Loucy (cell line): ENCODE measurements around the gene BRSK2.

Experiments used
- H2AFZ ChIP-seq: fragments of 200-600 bp; sonication (generic); 2 replicates; pipeline ENCODE4 v1.6.0; 2016; ENCODE audit warnings: antibody characterized with exemption, mild to moderate bottlenecking, low read length, moderate library complexity
- H3F3A ChIP-seq: fragments of 200-600 bp; 2 replicates; pipeline ENCODE4 v1.6.0; 2016; ENCODE audit warnings: antibody characterized with exemption, low read depth, mild to moderate bottlenecking
- H3K27me3 ChIP-seq: fragments of 200-600 bp; sonication (generic); 2 replicates; pipeline ENCODE4 v1.6.1; 2014; ENCODE audit warnings: low read length, mild to moderate bottlenecking; ENCODE audit not compliant: insufficient read depth, poor library complexity, severe bottlenecking
- H3K36me3 ChIP-seq: fragments of 200-600 bp; sonication (generic); 2 replicates; pipeline ENCODE4 v1.6.1; 2016; ENCODE audit warnings: low read length; ENCODE audit not compliant: insufficient read depth
- H3K4me1 ChIP-seq: fragments of 200-600 bp; sonication (generic); 2 replicates; pipeline ENCODE4 v1.5.1; 2014; ENCODE audit warnings: low read length, mild to moderate bottlenecking; ENCODE audit not compliant: insufficient read depth, poor library complexity, severe bottlenecking
- H3K4me2 ChIP-seq: fragments of 200-600 bp; sonication (generic); 2 replicates; pipeline ENCODE4 v1.6.0; 2014; ENCODE audit warnings: antibody characterized with exemption, low read length, low read depth, mild to moderate bottlenecking; ENCODE audit not compliant: poor library complexity, severe bottlenecking
- H3K4me3 ChIP-seq: fragments of 200-600 bp; sonication (generic); 2 replicates; pipeline ENCODE4 v1.5.1; 2014; ENCODE audit warnings: low read length, mild to moderate bottlenecking, mixed read lengths; ENCODE audit not compliant: poor library complexity, severe bottlenecking
- H3K79me2 ChIP-seq: fragments of 200-600 bp; sonication (generic); 2 replicates; pipeline ENCODE4 v1.6.1; 2014; ENCODE audit warnings: low read length; ENCODE audit not compliant: insufficient read depth
- H3K9ac ChIP-seq: fragments of 200-600 bp; sonication (generic); 2 replicates; pipeline ENCODE4 v1.6.0; 2014; ENCODE audit warnings: mild to moderate bottlenecking, low read depth, low read length, moderate library complexity; ENCODE audit not compliant: poor library complexity, severe bottlenecking
- H3K9me2 ChIP-seq: fragments of 200-600 bp; sonication (generic); replicated peaks from 2 replicates; pipeline ENCODE4 v1.6.1; 2016; ENCODE audit warnings: low read depth, low read length, mixed read lengths
- H3K9me3 ChIP-seq: fragments of 200-600 bp; sonication (generic); 2 replicates; pipeline ENCODE4 v1.6.1; 2014; ENCODE audit warnings: mild to moderate bottlenecking, antibody characterized with exemption, low read length, low read depth; ENCODE audit not compliant: insufficient read depth
- H4K20me1 ChIP-seq: fragments of 200-600 bp; sonication (generic); 2 replicates; pipeline ENCODE4 v1.6.0; 2014; ENCODE audit warnings: antibody characterized with exemption, low read length, mild to moderate bottlenecking; ENCODE audit not compliant: insufficient read depth, poor library complexity, severe bottlenecking
- CTCF ChIP-seq: fragments of 200-600 bp; sonication (generic); conservative IDR thresholded peaks from 2 replicates; pipeline ENCODE4 v1.5.1; 2014; ENCODE audit warnings: mild to moderate bottlenecking, antibody characterized with exemption, low read length
- EZH2phosphoT487 ChIP-seq: fragments of 200-600 bp; IDR thresholded peaks from 2 replicates; pipeline ENCODE4 v1.6.1; 2018; ENCODE audit warnings: antibody characterized with exemption, mild to moderate bottlenecking, moderate library complexity, borderline replicate concordance

Gene BRSK2

GRCh38 chr11:1472180-1473005 lies 82.7 kb downstream of the BRSK2 start:
- TF ChIP-seq CTCF (no peak), EZH2phosphoT487 (no peak)
- Histone ChIP-seq H3K9me2 (no peaks in the 10 kb centered on the region), H3K4me2 (no peak overlapping the region), H3F3A (no peaks in the 10 kb centered on the region), H3K79me2 (no peaks in the 10 kb centered on the region), H3K4me1 (no peaks in the 10 kb centered on the region), H3K27me3 (no peaks in the 10 kb centered on the region), H3K4me3 (no peak overlapping the region), H2AFZ (no peak overlapping the region), H3K9me3 (no peaks in the 10 kb centered on the region), H4K20me1 (no peaks in the 10 kb centered on the region), H3K9ac (no peak overlapping the region), H3K36me3 (peaks cover 40% of the 10 kb centered on the region; the same call in 1 of the 2 replicates)

- no peaks in the 10 kb centered on the region for H3K9me3 ChIP-seq
- no peaks in the 10 kb centered on the region for H3F3A ChIP-seq
- no peak overlapping the region for H3K9ac ChIP-seq
- H4K20me1 ChIP-seq: no peaks in the 10 kb centered on the region
- H2AFZ ChIP-seq: no peak overlapping the region
- H3K36me3 ChIP-seq: peaks cover 45% of the 10 kb centered on the region; the same call in 1 of the 2 replicates
- H3K79me2 ChIP-seq: no peaks in the 10 kb centered on the region
- no peaks in the 10 kb centered on the region for H3K27me3 ChIP-seq
- H3K4me1 ChIP-seq: peaks cover 2% of the 10 kb centered on the region
- no peaks in the 10 kb centered on the region for H3K9me2 ChIP-seq
- no peak for TF ChIP-seq CTCF
- no peak for TF ChIP-seq EZH2phosphoT487
- H3K4me2 ChIP-seq: no peak overlapping the region
- no peak overlapping the region for H3K4me3 ChIP-seq
Observed at GRCh38 chr11:1473011-1473628, 83.4 kb downstream of the BRSK2 start.

GRCh38 chr11:1473786-1474185 lies 84.1 kb downstream of the BRSK2 start:
- Histone ChIP-seq H3K9me2 (no peaks in the 10 kb centered on the region), H3K4me3 (no peak overlapping the region), H3K27me3 (no peaks in the 10 kb centered on the region), H3K9ac (no peak overlapping the region), H4K20me1 (no peaks in the 10 kb centered on the region), H3K4me2 (no peak overlapping the region), H2AFZ (no peak overlapping the region), H3K4me1 (peaks cover 5% of the 10 kb centered on the region), H3K36me3 (peaks cover 45% of the 10 kb centered on the region; the same call in 1 of the 2 replicates), H3K9me3 (no peaks in the 10 kb centered on the region), H3F3A (no peaks in the 10 kb centered on the region), H3K79me2 (no peaks in the 10 kb centered on the region)
- no peak for TF ChIP-seq EZH2phosphoT487
- no peak for TF ChIP-seq CTCF
